Neural progenitor cell (in vitro differentiated cells): ENCODE results near the gene RALGDS. TPM values are rescaled to one million over a fixed set of nuclear protein-coding genes. Genes with fewer than 3 reads are reported as not detected.

ENCODE experiments used
- DNase-seq: peaks from one replicate; pipeline ENCODE4 v3.0.0-alpha.2; 2016; ENCODE audit warnings: low spot score
- H2AFZ ChIP-seq: fragments of 200-600 bp; sonication (generic); replicated peaks from 2 replicates; pipeline ENCODE4 v1.6.1; 2016; ENCODE audit warnings: antibody characterized with exemption
- H3F3A ChIP-seq: fragments of 200-600 bp; sonication (generic); 2 replicates; pipeline ENCODE4 v1.6.1; 2016; ENCODE audit warnings: antibody characterized with exemption, low read depth
- H3K27ac ChIP-seq: fragments of 200-600 bp; sonication (generic); 2 replicates; pipeline ENCODE4 v1.5.1; 2016; ENCODE audit warnings: mild to moderate bottlenecking
- H3K27me3 ChIP-seq: fragments of 200-600 bp; sonication (generic); 2 replicates; pipeline ENCODE4 v1.6.1; 2016; ENCODE audit warnings: mild to moderate bottlenecking, moderate library complexity
- H3K36me3 ChIP-seq: fragments of 200-600 bp; sonication (generic); 2 replicates; pipeline ENCODE4 v1.5.1; 2016
- H3K4me1 ChIP-seq: fragments of 200-600 bp; sonication (generic); 2 replicates; pipeline ENCODE4 v1.6.1; 2016; ENCODE audit warnings: mixed run types
- H3K4me2 ChIP-seq: fragments of 200-600 bp; sonication (generic); 2 replicates; pipeline ENCODE4 v1.6.1; 2016
- H3K4me3 ChIP-seq: fragments of 200-600 bp; sonication (generic); 2 replicates; pipeline ENCODE4 v1.5.1; 2016
- H3K79me2 ChIP-seq: fragments of 200-600 bp; sonication (generic); 2 replicates; pipeline ENCODE4 v1.6.1; 2016; ENCODE audit warnings: low read depth
- H3K9ac ChIP-seq: fragments of 200-600 bp; sonication (generic); 2 replicates; pipeline ENCODE4 v1.6.1; 2016
- H3K9me3 ChIP-seq: fragments of 200-600 bp; sonication (generic); 2 replicates; pipeline ENCODE4 v1.5.1; 2016; ENCODE audit warnings: low read depth
- H4K20me1 ChIP-seq: fragments of 200-600 bp; sonication (generic); 2 replicates; pipeline ENCODE4 v1.6.1; 2016; ENCODE audit warnings: low read depth
- H3K27ac Mint-ChIP-seq: 3 replicates; pipeline ENCODE4 v1.8.0; 2021; ENCODE audit warnings: mixed read lengths
- H3K27me3 Mint-ChIP-seq: 2 replicates; pipeline ENCODE4 v1.8.0; 2022; ENCODE audit warnings: low read depth, mild to moderate bottlenecking, inconsistent platforms, moderate library complexity, mixed read lengths; ENCODE audit not compliant: insufficient read depth
- H3K36me3 Mint-ChIP-seq: 3 replicates; pipeline ENCODE4 v1.8.0; 2021; ENCODE audit warnings: mixed read lengths
- H3K4me1 Mint-ChIP-seq: 3 replicates; pipeline ENCODE4 v1.8.0; 2021; ENCODE audit warnings: mixed read lengths
- H3K4me3 Mint-ChIP-seq: 3 replicates; pipeline ENCODE4 v1.8.0; 2021; ENCODE audit warnings: mild to moderate bottlenecking, moderate library complexity, mixed read lengths
- H3K9me3 Mint-ChIP-seq: 3 replicates; pipeline ENCODE4 v1.8.0; 2020; ENCODE audit warnings: mixed read lengths
- EZH2 ChIP-seq: fragments of 200-600 bp; sonication (generic); IDR thresholded peaks from 2 replicates; pipeline ENCODE4 v1.6.1; 2017; ENCODE audit warnings: antibody characterized with exemption, mild to moderate bottlenecking, moderate library complexity
- EZH2phosphoT487 ChIP-seq: fragments of 200-600 bp; sonication (generic); IDR thresholded peaks from 2 replicates; pipeline ENCODE4 v1.6.1; 2017; ENCODE audit warnings: antibody characterized with exemption
- total RNA-seq: library from RNA; depleted of rRNA; stranded (reverse); fragments of >200 nt; gene quantifications from 2 replicates; pipeline ENCODE4 v1.2.3, GENCODE V29; 2015; ENCODE audit warnings: low replicate concordance
- TF ChIP-seq, protein P1 (sequence below): fragments of 200-600 bp; sonication (generic); IDR thresholded peaks from 2 replicates; pipeline ENCODE4 v1.5.1; 2017; ENCODE audit warnings: antibody characterized with exemption, mild to moderate bottlenecking

The RALGDS gene
- total RNA-seq, 1 donor from 2014 or later, result 24.1 TPM

GRCh38 chr9:133129001-133129795 is 8.2 kb upstream of the RALGDS start:
- no peak for TF ChIP-seq EZH2
- no peak for TF ChIP-seq EZH2phosphoT487
- TF ChIP-seq, protein P1, sequence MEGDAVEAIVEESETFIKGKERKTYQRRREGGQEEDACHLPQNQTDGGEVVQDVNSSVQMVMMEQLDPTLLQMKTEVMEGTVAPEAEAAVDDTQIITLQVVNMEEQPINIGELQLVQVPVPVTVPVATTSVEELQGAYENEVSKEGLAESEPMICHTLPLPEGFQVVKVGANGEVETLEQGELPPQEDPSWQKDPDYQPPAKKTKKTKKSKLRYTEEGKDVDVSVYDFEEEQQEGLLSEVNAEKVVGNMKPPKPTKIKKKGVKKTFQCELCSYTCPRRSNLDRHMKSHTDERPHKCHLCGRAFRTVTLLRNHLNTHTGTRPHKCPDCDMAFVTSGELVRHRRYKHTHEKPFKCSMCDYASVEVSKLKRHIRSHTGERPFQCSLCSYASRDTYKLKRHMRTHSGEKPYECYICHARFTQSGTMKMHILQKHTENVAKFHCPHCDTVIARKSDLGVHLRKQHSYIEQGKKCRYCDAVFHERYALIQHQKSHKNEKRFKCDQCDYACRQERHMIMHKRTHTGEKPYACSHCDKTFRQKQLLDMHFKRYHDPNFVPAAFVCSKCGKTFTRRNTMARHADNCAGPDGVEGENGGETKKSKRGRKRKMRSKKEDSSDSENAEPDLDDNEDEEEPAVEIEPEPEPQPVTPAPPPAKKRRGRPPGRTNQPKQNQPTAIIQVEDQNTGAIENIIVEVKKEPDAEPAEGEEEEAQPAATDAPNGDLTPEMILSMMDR, result no peak
- H3K4me1 ChIP-seq, result peaks cover 13% of the 10 kb centered on the region

GRCh38 chr9:133128152-133128551 is 7.1 kb upstream of the RALGDS start:
- Histone ChIP-seq H3K9me3 (no peaks in the 10 kb centered on the region), H3K9ac (no peak overlapping the region), H3K27me3 (no peaks in the 10 kb centered on the region), H3K4me3 (no peak overlapping the region), H3K79me2 (peaks cover 8% of the 10 kb centered on the region), H4K20me1 (peaks cover 95% of the 10 kb centered on the region), H3F3A (peaks cover 8% of the 10 kb centered on the region), H3K36me3 (no peaks in the 10 kb centered on the region), H2AFZ (no peak overlapping the region), H3K27ac (no peak overlapping the region), H3K4me2 (no peak overlapping the region), H3K4me1 (peaks cover 3% of the 10 kb centered on the region)
- H3K36me3 Mint-ChIP-seq, result no peaks in the 10 kb centered on the region
- no peak overlapping the region for H3K27ac Mint-ChIP-seq
- no peak overlapping the region for H3K4me3 Mint-ChIP-seq
- no peak for DNase-seq
- peaks cover 2% of the 10 kb centered on the region for H3K27me3 Mint-ChIP-seq
- TF ChIP-seq EZH2phosphoT487, result no peak
- TF ChIP-seq EZH2, result no peak
- TF ChIP-seq, protein P1, result no peak
- H3K9me3 Mint-ChIP-seq, result no peaks in the 10 kb centered on the region
- H3K4me1 Mint-ChIP-seq, result peaks cover 35% of the 10 kb centered on the region

More at GRCh38 chr9:133129001-133129795, 8.2 kb upstream of the RALGDS start:
- no peak overlapping the region for H3K4me3 Mint-ChIP-seq
- H4K20me1 ChIP-seq, result peaks cover 97% of the 10 kb centered on the region
- no peak overlapping the region for H3K4me2 ChIP-seq
- H3K36me3 ChIP-seq, result no peaks in the 10 kb centered on the region
- H3K27ac ChIP-seq, result no peak overlapping the region
- H3K4me1 Mint-ChIP-seq, result peaks cover 35% of the 10 kb centered on the region
- H3K9me3 ChIP-seq, result no peaks in the 10 kb centered on the region
- H3K79me2 ChIP-seq, result peaks cover 8% of the 10 kb centered on the region
- H3K9me3 Mint-ChIP-seq, result no peaks in the 10 kb centered on the region
- peak overlapping the region; percentile 50 for H3K27ac Mint-ChIP-seq
- peaks cover 2% of the 10 kb centered on the region for H3K27me3 Mint-ChIP-seq
- no peak overlapping the region for H3K4me3 ChIP-seq
- no peak overlapping the region for H2AFZ ChIP-seq
- DNase-seq, result no peak
- H3K27me3 ChIP-seq, result no peaks in the 10 kb centered on the region
- no peak overlapping the region for H3K9ac ChIP-seq
- peaks cover 2% of the 10 kb centered on the region for H3F3A ChIP-seq
- no peaks in the 10 kb centered on the region for H3K36me3 Mint-ChIP-seq

DNA sequence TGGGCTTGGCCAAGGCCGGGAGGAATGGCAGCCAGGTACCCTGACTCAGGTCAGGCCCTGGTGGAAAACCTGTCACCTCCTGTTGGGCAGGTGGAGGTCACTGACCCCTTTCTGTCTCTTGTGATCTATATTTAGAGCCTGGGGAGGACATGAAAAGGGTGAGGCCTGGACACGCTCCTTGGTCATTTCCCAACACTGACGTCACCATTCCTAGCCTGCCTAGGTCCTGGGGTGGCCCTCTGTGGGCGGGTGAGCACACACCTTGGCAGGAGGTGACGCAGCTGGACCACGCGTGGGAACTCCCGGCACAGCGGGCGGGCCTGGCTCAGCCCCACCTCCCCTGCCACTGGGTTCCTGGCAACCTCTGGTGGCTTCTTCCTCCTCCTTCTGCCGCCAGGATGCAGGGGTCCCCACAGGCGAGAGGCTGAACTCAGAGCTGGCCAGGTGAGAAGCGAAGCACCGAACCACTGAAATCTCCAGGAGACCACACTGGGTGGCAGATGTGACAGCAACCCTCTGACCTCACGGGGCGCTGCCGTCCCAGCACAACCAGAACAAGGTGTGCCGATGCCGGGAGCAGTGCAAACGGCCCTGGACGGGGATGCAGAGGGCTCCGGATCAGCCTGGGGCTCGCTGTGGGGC is 6.4 kb upstream of the RALGDS start:
- H3K4me1 Mint-ChIP-seq, result peaks cover 34% of the 10 kb centered on the region
- Histone ChIP-seq H3K4me2 (no peak overlapping the region), H3F3A (peaks cover 15% of the 10 kb centered on the region), H3K9ac (no peak overlapping the region), H3K27ac (no peak overlapping the region), H4K20me1 (peaks cover 95% of the 10 kb centered on the region), H3K4me3 (no peak overlapping the region), H3K27me3 (no peaks in the 10 kb centered on the region), H3K9me3 (no peaks in the 10 kb centered on the region), H3K79me2 (peaks cover 1% of the 10 kb centered on the region), H3K36me3 (no peaks in the 10 kb centered on the region), H3K4me1 (no peaks in the 10 kb centered on the region), H2AFZ (no peak overlapping the region)
- no peak for TF ChIP-seq EZH2phosphoT487
- no peak for TF ChIP-seq EZH2
- TF ChIP-seq, protein P1, result no peak
- H3K4me3 Mint-ChIP-seq, result no peak overlapping the region
- H3K27me3 Mint-ChIP-seq, result peaks cover 4% of the 10 kb centered on the region
- DNase-seq, result no peak
- H3K9me3 Mint-ChIP-seq, result no peaks in the 10 kb centered on the region
- no peak overlapping the region for H3K27ac Mint-ChIP-seq
- H3K36me3 Mint-ChIP-seq, result no peaks in the 10 kb centered on the region
